Adrenal gland (tissue), 5 donors: ENCODE data around the gene INPP1.

ENCODE experiments used
- CTCF ChIP-seq, 6 experiments: fragments of 450-650 bp in 4 of 6; fragments of 200-600 bp in 2 of 6; sonication (generic) in 1 of 6; IDR thresholded peaks; 1 replicate in 5 of 6; 2 replicates in 1 of 6; pipeline versions ENCODE4 v1.5.1 to v1.8.0; 2016 to 2021; ENCODE audit warnings: antibody characterized with exemption in 6 of 6, mild to moderate bottlenecking in 2 of 6, moderate library complexity in 1 of 6
- POLR2A ChIP-seq, 2 donors: fragments of 450-650 bp; IDR thresholded peaks; one replicate each; pipeline ENCODE4 v1.6.1; 2017; ENCODE audit warnings: antibody characterized with exemption in 2 of 2, mild to moderate bottlenecking in 2 of 2, moderate library complexity in 1 of 2
- donor health status: DM: no; HTN: no; CAD: no.

GRCh38 chr2:190376591-190377245, 33.3 kb downstream of the INPP1 start:
- TF ChIP-seq CTCF (IDR thresholded peaks at IDR 0.05) = no peak
- TF ChIP-seq POLR2A (IDR thresholded peaks at IDR 0.05) = no peak
